ENCODE measurements around the gene CD6. TPM values are rescaled to one million over a fixed set of nuclear protein-coding genes. Genes with fewer than 3 reads are reported as not detected.

The CD6 gene
- total and polyA plus RNA-seq, 3 donors from 2014 or later: 0.87 to 3.1 (median 1.6) TPM

GRCh38 chr11:61012737-61013215 lies 41.3 kb downstream of the CD6 start:
- Histone ChIP-seq H3K27ac (no peak overlapping the region), H3K4me1 (peaks cover 16% of the 10 kb centered on the region), H3K4me3 (no peak overlapping the region), H3K27me3 (no peaks in the 10 kb centered on the region), H3K36me3 (ENCODE audit: low read depth, missing control alignments) (no peaks in the 10 kb centered on the region), H3K9me3 (no peaks in the 10 kb centered on the region)
- intact Hi-C loops (cut with DNase I; ENCODE audit: low total_unique reads): no loop called here
- WGBS, 2 donors: 90 to 94% methylated on average over 6 of the region's 6 CpGs
- TF ChIP-seq POLR2A (IDR thresholded peaks at IDR 0.05) (no peak), CTCF (IDR thresholded peaks at IDR 0.05) (no peak)
- DNase-seq: no peak

GRCh38 chr11:61018059-61018458 lies 46.6 kb downstream of the CD6 start:
- no peaks in the 10 kb centered on the region for H3K9me3 ChIP-seq
- intact Hi-C loops (cut with DNase I; ENCODE audit: low total_unique reads): no loop called here
- H3K27ac ChIP-seq: no peak overlapping the region
- 89 to 92% methylated on average over 5 to 7 of the region's 7 CpGs for WGBS, 2 donors
- H3K4me1 ChIP-seq: no peaks in the 10 kb centered on the region
- DNase-seq: no peak
- no peaks in the 10 kb centered on the region for H3K27me3 ChIP-seq
- no peaks in the 10 kb centered on the region for H3K36me3 ChIP-seq (ENCODE audit: low read depth, missing control alignments)
- TF ChIP-seq POLR2A (IDR thresholded peaks at IDR 0.05) (no peak), CTCF (IDR thresholded peaks at IDR 0.05) (no peak)
- H3K4me3 ChIP-seq: no peak overlapping the region

- intact Hi-C loops (cut with DNase I; ENCODE audit: low total_unique reads): no loop called here
These were observed 47.8 kb downstream of the CD6 start for GRCh38 chr11:61019037-61019831.

GRCh38 chr11:61019832-61020405 lies 48.4 kb downstream of the CD6 start:
- no peak for DNase-seq
- H3K27me3 ChIP-seq: no peaks in the 10 kb centered on the region
- H3K4me1 ChIP-seq: no peaks in the 10 kb centered on the region
- no peaks in the 10 kb centered on the region for H3K36me3 ChIP-seq (ENCODE audit: low read depth, missing control alignments)
- H3K27ac ChIP-seq: no peak overlapping the region
- no peaks in the 10 kb centered on the region for H3K9me3 ChIP-seq
- whole genome bisulfite sequencing, 2 donors: 94% methylated on average over 7 to 9 of the region's 9 CpGs
- TF ChIP-seq CTCF (IDR thresholded peaks at IDR 0.05) (no peak), POLR2A (IDR thresholded peaks at IDR 0.05) (no peak)
- intact Hi-C loops (cut with DNase I; ENCODE audit: low total_unique reads): no loop called here
- H3K4me3 ChIP-seq: no peak overlapping the region

More at GRCh38 chr11:61019037-61019831, 47.8 kb downstream of the CD6 start:
- no peak overlapping the region for H3K4me3 ChIP-seq
- DNase-seq: no peak
- H3K27me3 ChIP-seq: no peaks in the 10 kb centered on the region
- TF ChIP-seq POLR2A (IDR thresholded peaks at IDR 0.05) (no peak), CTCF (IDR thresholded peaks at IDR 0.05) (no peak)
- H3K36me3 ChIP-seq (ENCODE audit: low read depth, missing control alignments): no peaks in the 10 kb centered on the region
- 88 to 91% methylated on average over 10 to 19 of the region's 19 CpGs for WGBS, 2 donors
- H3K27ac ChIP-seq: no peak overlapping the region
- no peaks in the 10 kb centered on the region for H3K9me3 ChIP-seq
- no peaks in the 10 kb centered on the region for H3K4me1 ChIP-seq
